OCI-LY1 (cell line): Measurements from ENCODE around the gene NUMBL.

Source experiments
- H2AFZ ChIP-seq: fragments of 200-600 bp; sonication (generic), shearing (Covaris generic); 2 replicates; pipeline ENCODE4 v1.6.0; 2014; ENCODE audit warnings: antibody characterized with exemption, mild to moderate bottlenecking, low read length
- H3F3A ChIP-seq: fragments of 200-600 bp; sonication (generic), shearing (Covaris generic); 2 replicates; pipeline ENCODE4 v1.6.0; 2014; ENCODE audit warnings: mild to moderate bottlenecking, antibody characterized with exemption, low read length, moderate library complexity; ENCODE audit not compliant: insufficient read depth
- H3K27ac ChIP-seq: fragments of 200-600 bp; sonication (generic); 2 replicates; pipeline ENCODE4 v1.5.1; 2014; ENCODE audit warnings: low read length, mixed run types, mild to moderate bottlenecking, low read depth; ENCODE audit not compliant: poor library complexity, severe bottlenecking
- H3K27me3 ChIP-seq: fragments of 200-600 bp; sonication (generic); 2 replicates; pipeline ENCODE4 v1.6.0; 2014; ENCODE audit warnings: antibody characterized with exemption, mild to moderate bottlenecking, low read length, moderate library complexity; ENCODE audit not compliant: insufficient read depth
- H3K36me3 ChIP-seq: fragments of 200-600 bp; sonication (generic); 2 replicates; pipeline ENCODE4 v1.6.1; 2014; ENCODE audit warnings: mild to moderate bottlenecking, antibody characterized with exemption, low read length, moderate library complexity, mixed read lengths; ENCODE audit not compliant: insufficient read depth
- H3K4me1 ChIP-seq: fragments of 200-600 bp; sonication (generic); 2 replicates; pipeline ENCODE4 v1.5.1; 2014; ENCODE audit warnings: mild to moderate bottlenecking, low read length, moderate library complexity; ENCODE audit not compliant: insufficient read depth, severe bottlenecking
- H3K4me2 ChIP-seq: fragments of 200-600 bp; sonication (generic), shearing (Covaris generic); 2 replicates; pipeline ENCODE4 v1.6.1; 2014; ENCODE audit warnings: low read length
- H3K4me3 ChIP-seq: fragments of 200-600 bp; sonication (generic); 2 replicates; pipeline ENCODE4 v1.5.1; 2014; ENCODE audit warnings: low read length, low read depth, mild to moderate bottlenecking, mixed read lengths; ENCODE audit not compliant: poor library complexity, severe bottlenecking
- H3K79me2 ChIP-seq: fragments of 200-600 bp; shearing (Covaris generic); 2 replicates; pipeline ENCODE4 v1.6.1; 2016; ENCODE audit warnings: mixed run types, low read length, mixed read lengths; ENCODE audit not compliant: insufficient read depth
- H3K9ac ChIP-seq: fragments of 200-600 bp; sonication (generic), shearing (Covaris generic); 2 replicates; pipeline ENCODE4 v1.6.1; 2014; ENCODE audit warnings: mild to moderate bottlenecking, low read length, mixed read lengths
- H3K9me2 ChIP-seq: fragments of 200-600 bp; sonication (generic), shearing (Covaris generic); 2 replicates; pipeline ENCODE4 v1.6.1; 2014; ENCODE audit warnings: low read depth, mild to moderate bottlenecking, low read length, mixed read lengths
- H3K9me3 ChIP-seq: fragments of 200-600 bp; shearing (Covaris generic); 2 replicates; pipeline ENCODE4 v1.6.1; 2014; ENCODE audit warnings: low read length, mixed read lengths
- H4K20me1 ChIP-seq: fragments of 200-600 bp; sonication (generic), shearing (Covaris generic); 2 replicates; pipeline ENCODE4 v1.6.0; 2016; ENCODE audit warnings: mild to moderate bottlenecking, low read length; ENCODE audit not compliant: insufficient read depth
- CTCF ChIP-seq: fragments of 200-600 bp; sonication (generic), shearing (Covaris generic); IDR thresholded peaks from 2 replicates; pipeline ENCODE4 v1.5.1; 2017; ENCODE audit warnings: mild to moderate bottlenecking, antibody characterized with exemption, low read length, moderate library complexity, mixed read lengths
- EZH2 ChIP-seq: fragments of 200-600 bp; sonication (generic), shearing (Covaris generic); IDR thresholded peaks from 2 replicates; pipeline ENCODE4 v1.8.0; 2017; ENCODE audit warnings: borderline replicate concordance, mixed run types, mild to moderate bottlenecking, antibody characterized with exemption, low read length, moderate library complexity, mixed read lengths

NUMBL gene

GRCh38 chr19:40661616-40662015 lies 28.8 kb downstream of the NUMBL start:
- no peak overlapping the region for H2AFZ ChIP-seq
- H3K9me2 ChIP-seq: no peaks in the 10 kb centered on the region
- TF ChIP-seq CTCF: no peak
- no peak for TF ChIP-seq EZH2
- H4K20me1 ChIP-seq: no peaks in the 10 kb centered on the region
- no peak overlapping the region for H3K4me3 ChIP-seq
- H3K27ac ChIP-seq: no peak overlapping the region
- H3K27me3 ChIP-seq: no peaks in the 10 kb centered on the region
- no peaks in the 10 kb centered on the region for H3K9me3 ChIP-seq
- H3F3A ChIP-seq: no peaks in the 10 kb centered on the region
- no peak overlapping the region for H3K9ac ChIP-seq
- H3K4me2 ChIP-seq: no peak overlapping the region
- no peaks in the 10 kb centered on the region for H3K79me2 ChIP-seq
- H3K36me3 ChIP-seq: no peaks in the 10 kb centered on the region
- peaks cover 14% of the 10 kb centered on the region for H3K4me1 ChIP-seq

- Histone ChIP-seq H3K27me3 (no peaks in the 10 kb centered on the region), H3K9ac (no peak overlapping the region), H3K27ac (no peak overlapping the region), H2AFZ (no peak overlapping the region), H3K4me3 (no peak overlapping the region), H4K20me1 (no peaks in the 10 kb centered on the region), H3K9me2 (no peaks in the 10 kb centered on the region), H3K79me2 (no peaks in the 10 kb centered on the region), H3K9me3 (no peaks in the 10 kb centered on the region), H3K4me2 (no peak overlapping the region), H3K36me3 (no peaks in the 10 kb centered on the region), H3F3A (no peaks in the 10 kb centered on the region), H3K4me1 (peaks cover 14% of the 10 kb centered on the region)
- no peak for TF ChIP-seq EZH2
- no peak for TF ChIP-seq CTCF
These were observed 30.9 kb downstream of the NUMBL start for GRCh38 chr19:40659566-40659965.

- H4K20me1 ChIP-seq: no peaks in the 10 kb centered on the region
- no peak overlapping the region for H3K27ac ChIP-seq
- no peak overlapping the region for H3K9ac ChIP-seq
- H3F3A ChIP-seq: no peaks in the 10 kb centered on the region
- H3K9me2 ChIP-seq: no peaks in the 10 kb centered on the region
- TF ChIP-seq CTCF (no peak), EZH2 (no peak)
- no peak overlapping the region for H3K4me2 ChIP-seq
- no peak overlapping the region for H2AFZ ChIP-seq
- no peaks in the 10 kb centered on the region for H3K9me3 ChIP-seq
- no peaks in the 10 kb centered on the region for H3K36me3 ChIP-seq
- H3K27me3 ChIP-seq: no peaks in the 10 kb centered on the region
- peaks cover 14% of the 10 kb centered on the region for H3K4me1 ChIP-seq
- no peaks in the 10 kb centered on the region for H3K79me2 ChIP-seq
- no peak overlapping the region for H3K4me3 ChIP-seq
These were observed 31.3 kb downstream of the NUMBL start for GRCh38 chr19:40659116-40659515.
